NCI-H748 (cell line): Measurements from ENCODE around the gene ZNF618.

ENCODE experiments used
- DNase-seq: peaks from one replicate; lab custom pipeline; 2025; ENCODE audit not compliant: unreplicated experiment; lab: John Stamatoyannopoulos, UW

ZNF618 gene

DNA sequence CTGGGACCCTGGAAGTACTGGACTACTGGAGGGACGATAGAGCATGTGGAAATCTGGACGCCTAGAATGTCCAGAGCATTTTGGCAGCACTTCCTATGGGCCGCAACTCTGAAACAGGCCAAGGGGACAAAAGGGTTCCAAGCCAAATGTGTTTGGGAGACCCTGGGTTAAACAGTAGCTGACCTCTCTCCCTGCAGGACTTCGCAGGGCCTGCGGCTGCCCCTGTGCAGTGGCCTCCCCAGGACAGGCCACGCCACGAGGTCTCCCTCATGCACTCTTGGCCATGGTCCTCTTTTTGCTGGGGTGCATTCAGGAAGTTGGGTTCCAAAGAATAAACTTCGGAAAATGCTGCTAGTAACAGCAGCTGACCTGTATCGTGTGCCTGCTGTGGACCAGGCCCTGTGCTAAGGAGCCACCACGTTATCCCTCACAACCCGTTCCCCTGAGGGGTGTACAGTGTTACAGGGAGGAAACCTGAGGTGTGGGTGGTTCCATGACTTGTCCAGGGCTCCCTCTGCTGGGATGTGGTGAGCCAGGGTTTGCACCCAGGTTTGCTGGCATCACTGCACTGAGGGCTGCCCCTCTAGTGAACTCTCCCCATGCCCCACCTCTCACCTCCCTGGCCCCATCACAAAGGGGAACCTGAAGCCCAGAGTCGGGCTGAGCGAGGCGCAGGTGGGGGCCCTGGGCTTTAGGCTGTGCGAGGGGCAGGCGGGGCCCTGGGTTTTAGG lies 122.6 kb downstream of the ZNF618 start:
- DNase-seq: no peak

DNA sequence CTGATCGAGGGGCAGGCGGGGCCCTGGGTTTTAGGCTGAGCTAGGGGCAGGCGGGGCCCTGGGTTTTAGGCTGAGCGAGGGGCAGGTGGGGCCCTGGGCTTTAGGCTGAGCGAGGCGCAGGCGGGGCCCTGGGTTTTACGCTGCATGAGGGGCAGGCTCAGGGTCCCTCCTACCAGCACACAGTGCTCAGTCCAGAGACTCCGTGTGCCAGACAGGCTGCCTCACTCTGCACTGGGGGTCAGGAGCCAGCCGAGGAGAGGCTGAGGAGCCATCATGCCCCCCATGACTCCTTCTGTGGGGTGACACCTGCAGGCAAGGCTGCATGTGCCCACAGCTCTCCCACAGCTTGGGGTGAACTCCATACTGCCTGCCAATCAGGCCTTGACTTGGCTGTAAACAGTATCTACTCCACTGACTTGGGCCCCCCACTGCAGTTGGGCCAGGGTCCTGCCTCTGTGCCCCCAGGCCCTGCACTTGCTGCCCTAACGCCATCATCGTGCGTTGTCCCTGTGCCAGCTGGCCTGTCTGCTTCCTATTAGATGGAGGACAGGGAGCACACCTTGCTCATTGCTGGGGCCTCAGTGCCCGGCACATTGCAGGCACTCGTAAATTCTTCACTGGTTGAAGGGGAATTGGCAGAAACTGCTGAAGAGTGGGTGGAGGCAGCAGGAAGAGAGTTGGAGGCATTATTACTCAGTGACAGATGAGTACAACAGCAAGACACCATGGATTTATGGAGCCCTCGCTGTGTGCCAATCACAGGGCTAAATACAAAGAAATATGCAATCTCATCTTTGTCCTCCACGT lies 123.3 kb downstream of the ZNF618 start:
- DNase-seq: no peak

DNA sequence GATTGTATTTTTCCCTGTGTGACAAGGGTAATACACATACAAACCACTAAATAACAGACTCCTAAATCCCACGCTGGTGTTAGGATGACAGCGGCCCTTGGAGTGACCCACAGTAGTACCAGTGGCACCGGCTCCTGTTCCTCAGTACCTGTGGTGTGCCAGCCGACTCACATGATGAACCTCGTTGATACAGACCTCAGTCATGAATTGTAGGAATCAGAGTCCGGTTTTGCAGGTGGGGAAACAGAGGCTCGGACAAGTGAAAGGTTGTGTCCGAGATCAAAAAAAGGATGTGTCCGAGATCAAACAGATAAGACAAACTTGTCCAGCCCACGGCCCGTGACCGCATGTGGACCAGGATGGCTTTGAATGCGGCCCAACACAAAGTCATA lies 124.0 kb downstream of the ZNF618 start:
- no peak for DNase-seq

DNA sequence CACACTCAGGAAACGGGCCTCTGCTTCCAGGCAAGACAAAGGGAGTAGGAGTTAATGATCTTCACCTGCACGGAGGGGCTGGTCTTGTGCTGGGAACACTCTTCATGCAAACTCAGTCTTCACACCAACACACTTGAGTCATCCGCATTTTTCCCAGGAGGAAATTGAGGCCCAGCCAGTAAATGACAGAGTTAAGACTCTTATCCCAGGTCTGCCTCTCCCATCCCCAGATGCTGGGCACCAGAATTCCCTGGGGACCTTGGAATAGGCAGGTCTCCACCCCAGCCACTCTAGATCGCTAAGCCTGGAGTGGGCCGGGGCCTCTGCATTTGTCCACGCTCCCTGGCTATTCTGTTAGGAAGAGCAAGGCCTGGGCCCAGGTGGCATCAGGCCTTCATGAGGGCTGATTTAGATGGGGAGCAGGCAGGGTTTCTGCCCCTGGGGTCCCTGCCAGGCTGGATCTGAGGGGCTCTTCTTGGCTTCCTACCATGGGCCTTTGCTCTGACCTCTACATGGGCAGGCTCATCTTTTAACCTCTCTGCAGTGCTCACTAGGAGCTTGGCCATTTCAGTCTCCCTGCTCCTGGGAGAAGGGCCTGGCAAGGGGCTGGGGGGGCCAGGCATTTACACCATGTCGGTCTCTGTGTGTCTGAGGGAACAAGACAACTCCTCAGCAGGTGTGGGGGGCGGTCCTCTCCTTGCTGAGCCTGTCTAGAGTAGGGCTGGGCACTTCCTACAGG lies 124.7 kb downstream of the ZNF618 start:
- no peak for DNase-seq

DNA sequence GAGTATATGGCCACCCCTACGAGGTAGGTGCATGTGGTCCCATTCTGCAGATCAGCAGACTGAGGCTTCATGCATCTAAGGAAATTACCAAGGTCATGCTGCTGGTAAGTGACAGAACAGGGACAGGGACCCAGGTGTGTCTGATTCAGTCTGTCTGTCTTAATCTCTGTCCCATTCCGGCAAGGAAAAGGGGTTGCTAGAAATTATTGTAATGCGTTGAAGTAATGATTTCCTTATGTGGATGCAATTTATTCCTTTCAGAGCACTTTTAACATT lies 125.2 kb downstream of the ZNF618 start:
- DNase-seq: no peak

DNA sequence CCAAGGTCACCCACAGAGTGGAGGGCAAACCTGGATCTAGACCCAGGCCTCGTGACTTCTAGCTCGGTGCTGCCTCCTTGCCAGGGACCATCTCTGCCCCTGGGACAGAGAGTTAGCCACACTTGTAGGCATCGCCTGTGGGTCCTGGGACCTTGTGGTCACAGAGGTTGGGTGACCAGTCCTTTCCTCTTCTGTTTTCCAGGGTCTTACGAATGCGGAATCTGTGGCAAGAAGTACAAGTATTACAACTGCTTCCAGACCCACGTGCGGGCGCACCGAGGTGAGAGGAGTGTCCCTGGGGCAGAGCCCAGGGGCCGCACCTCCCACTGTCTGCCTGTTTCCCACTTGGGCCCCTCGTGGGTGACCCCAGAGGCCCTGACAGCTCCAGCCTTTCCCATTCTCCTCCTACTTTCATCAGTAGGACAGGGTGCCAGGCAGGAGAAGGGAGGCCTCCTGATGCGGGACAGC lies 125.7 kb downstream of the ZNF618 start:
- DNase-seq: no peak

DNA sequence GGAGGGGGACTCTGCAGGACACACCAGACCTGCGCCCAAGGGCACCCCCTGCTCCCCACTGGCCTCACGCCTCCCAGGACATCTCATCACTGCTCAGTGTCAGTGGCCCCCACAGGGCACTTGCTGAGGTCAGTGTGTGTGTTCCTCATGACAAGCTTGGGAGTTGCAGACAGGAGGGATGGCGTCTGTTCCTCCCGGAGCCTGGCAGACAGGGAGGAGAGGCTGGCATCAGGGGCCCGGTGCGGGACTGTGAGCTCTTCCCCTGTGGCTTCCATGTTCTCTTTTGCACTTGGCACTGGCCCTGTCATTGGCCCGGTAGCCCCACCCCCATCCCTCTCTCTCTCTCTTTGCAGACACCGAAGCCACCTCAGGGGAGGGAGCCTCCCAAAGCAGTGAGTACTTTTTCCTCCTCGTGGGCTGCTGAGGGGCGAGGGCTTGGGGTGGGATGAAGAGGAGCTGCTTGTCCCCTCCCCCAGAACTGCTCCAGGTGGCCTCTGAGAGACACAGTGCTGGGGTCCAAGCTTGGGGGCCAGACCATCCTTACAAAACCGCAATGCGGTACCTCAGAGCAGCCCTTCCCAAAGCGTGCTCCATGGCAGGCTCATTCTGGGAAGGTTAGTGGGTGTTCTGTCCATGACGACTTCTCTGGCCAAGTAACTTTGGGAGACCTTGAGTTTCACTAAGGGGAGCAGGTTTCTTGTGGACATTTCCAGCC lies 126.3 kb downstream of the ZNF618 start:
- DNase-seq: no peak

DNA sequence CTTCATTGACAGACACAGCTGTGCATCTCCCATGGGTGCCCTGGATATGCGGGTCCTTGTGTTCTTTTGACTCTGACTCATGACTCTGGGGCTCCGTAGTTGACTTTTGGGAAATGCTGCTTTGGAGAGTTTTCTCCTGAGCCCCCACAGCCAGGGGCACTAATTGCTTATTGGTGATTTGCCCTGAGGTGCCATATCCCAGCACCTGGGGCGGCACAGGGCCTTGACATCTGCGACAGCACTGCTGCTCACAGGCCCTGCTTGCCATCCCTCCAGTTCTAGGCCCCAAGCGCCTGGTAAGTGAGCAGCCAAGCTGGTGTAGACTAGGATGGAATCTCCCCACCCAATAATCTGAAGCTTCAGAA lies 126.9 kb downstream of the ZNF618 start:
- no peak for DNase-seq

DNA sequence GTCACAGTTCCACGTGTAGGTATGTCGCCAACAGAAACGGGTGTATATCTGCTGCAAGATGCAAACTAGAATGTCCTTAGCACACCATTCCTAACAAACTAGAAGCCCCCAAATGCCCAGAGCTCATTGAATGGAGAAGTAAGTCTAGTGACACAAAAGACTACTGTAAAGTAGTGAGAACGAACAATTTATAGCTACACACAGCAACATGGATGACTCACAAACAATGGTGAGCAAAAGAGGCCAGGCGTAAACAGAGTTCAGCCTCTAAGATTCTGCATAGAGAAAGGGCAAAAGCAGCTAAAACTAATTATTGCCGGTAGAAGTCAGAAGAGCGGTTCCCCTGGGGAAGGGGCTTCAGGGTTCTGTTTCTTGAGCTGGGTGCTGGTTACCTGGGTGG lies 127.2 kb downstream of the ZNF618 start:
- no peak for DNase-seq

DNA sequence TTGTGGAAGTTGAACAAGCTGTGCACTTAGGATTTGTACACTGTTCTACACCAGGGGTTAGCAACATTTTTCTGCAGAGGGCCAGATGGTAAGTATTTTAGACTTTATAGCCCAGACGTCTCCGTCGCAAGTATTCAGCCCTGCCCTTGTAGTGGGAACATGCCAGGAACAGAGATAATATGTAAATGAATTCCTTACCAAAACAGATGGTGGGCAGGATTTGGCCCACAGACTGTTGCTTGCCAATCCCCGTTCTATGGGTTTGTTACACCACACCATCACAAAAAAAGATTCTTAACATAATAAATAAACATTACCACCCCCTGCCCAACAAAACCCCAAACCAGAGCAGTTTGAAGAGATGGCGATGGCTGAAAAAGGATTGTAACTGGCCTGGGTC lies 127.6 kb downstream of the ZNF618 start:
- no peak for DNase-seq

DNA sequence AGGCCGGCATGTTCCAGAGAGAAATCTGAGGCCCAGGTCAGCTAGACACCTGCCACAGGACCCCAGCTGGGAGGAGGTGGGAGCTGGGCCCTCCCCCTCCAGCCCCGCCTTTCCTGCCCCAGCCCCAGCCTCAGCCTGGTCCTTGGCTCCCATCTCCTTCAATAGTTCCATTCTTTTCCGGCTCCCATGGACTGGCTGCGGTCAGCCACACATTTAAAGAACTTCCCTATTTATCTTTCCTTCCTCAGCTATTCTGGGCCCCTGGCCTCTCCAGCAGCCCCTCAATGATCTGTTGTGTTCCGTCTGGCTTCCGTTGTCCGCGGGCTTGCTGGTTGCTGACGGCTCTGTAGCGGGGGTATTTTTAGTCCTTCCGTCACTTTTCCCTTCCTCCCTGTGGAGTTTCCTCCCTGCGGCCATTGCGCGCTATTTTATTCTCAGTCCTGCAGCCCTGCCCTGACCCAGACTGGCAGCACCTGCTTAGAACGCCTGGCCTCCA lies 128.2 kb downstream of the ZNF618 start:
- no peak for DNase-seq

DNA sequence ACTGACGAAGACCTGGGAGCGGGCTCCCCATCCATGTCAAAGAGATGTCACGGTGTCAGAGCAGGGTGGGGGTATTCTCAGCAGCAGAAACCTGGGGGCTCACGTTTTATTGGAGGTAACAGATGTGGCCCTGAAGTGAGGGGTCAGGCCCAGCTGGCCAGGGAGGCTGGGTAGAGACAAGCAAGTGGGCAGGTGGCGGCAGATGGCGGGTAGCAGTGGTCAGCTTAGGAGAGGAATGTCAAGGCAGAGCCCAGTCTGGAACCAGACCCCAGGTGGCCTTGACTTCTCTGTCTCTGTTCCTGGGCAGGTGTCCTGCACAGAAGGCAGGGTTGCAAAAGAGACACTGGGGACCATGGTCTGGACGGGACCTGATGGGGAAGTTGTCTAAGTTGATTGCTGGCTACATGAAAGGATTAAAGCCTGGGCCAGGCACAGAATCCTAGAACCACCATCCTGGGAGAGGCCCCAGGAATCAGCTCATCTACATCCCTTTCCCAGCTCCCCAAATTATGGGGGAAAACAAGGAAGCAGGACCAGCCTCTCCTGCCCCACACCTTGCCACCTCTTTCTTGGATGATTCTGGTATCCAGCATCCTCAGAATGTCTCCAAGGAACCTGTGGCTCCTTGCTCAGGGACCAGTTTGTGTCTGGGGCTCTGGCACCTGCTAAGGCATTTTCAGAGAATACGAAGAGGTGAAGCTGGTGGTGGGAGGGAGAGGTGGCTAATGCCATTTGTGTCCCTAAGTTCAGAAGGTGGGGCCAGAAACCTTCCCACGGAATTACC lies 129.5 kb downstream of the ZNF618 start:
- DNase-seq: no peak

DNA sequence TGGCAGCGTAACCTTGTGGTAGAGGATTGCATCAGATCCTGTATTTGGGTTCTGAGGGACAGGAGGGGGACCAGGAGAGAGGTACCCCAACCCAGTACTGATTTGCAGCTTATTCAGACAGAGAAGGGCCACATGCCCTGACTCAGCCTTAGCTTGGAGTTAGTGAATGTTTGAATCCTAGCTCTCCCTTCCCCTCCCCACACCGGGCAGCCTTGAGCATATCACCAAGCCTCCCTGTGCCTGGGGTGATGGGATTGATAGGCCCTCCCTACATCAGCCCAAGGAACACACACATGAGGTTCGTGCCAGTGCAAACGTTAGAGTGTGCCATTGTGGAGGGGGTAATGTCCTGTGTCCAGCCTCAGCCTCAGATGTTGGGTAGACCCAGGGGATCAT lies 130.0 kb downstream of the ZNF618 start:
- no peak for DNase-seq

DNA sequence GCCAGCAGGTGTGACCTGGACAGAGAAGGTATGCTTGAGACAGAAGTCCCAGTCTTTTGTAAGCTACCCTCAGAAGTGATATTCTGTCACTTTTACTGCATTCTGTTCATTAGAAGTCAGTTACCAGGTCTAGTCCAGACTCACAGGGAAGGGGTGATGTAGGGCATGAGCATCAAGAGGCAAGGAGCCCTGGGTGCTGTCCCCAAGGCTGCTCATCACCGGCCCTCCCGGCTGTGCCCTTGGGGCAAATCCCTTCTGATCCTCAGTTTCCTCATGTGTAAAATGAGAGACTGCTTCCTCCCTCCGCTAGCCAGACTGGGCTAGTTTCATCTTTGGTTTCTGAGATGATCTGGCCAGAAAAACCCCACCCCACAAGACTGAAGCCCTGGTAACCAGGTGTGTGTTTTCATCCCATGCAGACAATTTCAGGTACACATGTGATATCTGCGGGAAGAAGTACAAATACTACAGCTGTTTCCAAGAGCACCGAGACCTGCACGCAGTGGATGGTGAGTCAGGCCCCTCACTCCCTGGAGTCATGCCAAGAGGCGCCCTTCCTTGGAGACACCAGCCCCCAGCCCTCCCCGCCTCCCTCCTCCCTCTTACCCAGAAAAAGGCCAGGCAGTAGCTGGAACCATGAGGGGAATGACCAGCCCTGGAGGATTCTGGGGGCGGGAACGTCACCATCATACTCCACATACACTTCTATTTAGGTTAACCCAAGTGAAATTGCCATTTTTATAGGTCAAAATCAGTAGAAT lies 131.0 kb downstream of the ZNF618 start:
- no peak for DNase-seq

DNA sequence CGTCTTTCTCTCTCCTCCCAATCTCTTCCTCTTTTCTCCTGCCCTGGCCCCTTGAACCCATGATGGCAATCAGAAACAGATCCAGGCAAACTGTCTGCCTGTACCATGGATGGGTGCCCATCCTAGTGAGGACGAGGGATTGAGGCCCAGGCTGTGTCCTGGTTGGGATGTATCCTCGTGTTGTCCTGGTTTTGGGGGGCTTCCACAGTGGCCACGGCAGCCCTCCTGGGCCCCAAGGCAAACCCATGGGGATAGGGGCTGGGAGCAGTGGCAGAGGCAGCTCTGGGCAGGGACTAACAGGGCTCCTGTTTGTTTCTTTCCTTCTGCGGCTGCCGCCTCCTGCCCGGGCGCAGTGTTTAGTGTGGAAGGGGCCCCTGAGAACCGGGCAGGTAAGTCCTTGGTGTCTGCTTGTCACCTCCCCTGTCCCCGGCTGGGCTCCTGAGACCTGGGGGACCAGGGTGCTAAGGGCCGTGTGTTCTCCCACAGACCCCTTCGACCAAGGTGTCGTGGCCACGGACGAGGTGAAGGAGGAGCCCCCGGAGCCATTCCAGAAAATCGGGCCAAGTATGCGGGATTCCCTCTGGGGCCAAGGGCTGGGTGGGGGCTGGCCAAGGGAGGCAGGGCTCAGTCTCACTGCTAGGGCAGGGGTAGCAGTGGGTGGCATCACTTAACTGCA lies 132.0 kb downstream of the ZNF618 start:
- no peak for DNase-seq

DNA sequence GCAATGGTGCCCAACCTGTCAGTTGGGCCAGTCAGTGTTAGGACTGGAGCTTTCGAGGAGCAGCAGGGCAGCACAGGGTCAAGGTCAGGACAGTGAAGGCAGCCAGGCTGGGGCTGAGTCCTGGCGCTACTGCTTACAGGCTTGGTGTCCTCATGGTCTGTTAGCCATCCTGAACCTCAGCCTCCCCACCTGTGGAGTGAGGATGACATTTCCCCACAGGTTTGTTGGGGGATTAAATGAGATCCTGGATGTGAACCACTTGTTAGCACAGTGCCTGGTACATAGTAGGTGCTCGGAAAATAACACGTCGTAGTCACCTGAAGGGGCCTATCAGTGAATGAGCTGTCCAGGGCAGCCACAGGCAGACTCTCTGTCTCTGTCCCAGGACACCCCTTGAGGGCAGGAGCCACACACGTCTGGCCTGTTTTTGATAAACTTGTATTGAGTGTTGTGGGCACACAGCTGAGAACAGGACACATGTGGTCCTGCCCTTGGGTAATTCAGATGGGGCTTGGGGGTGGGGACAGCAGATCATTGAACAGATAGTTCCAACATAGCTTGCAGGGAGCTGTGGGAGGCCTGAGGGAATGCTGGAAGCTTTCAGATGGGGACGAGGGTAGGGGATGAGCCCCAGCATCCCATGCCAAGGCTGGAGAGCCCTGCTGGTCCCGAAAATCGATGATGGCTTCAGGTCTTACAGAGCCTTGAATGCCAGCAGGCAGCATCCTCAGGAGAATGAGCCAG lies 132.7 kb downstream of the ZNF618 start:
- DNase-seq: no peak

DNA sequence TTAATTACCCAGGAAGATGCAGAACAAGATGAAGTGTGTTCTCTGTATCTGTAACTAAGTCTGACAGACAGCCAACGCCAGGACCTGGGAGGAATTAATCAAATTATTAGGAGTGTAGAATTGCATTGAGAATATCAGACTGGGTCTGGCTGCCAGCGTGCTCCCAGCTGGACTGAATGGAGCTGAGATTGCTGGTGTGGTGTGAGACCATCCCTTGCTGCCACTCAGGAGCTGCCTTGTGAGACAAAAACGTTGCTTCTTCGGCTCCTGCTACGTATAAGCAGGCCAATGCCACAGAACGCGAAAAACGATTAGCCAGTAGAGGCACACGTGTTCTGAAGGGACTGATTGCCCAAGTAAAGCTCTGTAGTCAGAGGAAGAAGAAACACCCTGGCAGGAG lies 135.2 kb downstream of the ZNF618 start:
- DNase-seq: no peak

DNA sequence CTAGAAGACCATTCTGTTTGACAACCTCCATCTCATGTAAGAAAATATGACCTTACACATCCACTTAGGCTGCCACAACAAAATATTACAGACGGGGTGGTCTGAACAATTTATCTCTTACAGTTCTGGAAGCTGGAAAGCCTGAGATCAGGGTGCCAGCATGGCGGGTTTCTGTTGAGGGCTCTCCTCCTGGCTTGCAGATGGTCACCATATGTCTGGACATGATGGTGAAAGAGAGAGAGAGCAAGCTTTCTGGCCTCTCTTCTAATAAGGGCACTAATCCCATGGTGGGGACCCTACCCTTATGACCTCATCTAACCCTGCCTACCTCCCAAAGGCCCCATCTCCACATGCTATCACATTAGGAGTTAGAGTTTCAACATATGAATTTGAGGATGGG lies 136.0 kb downstream of the ZNF618 start:
- DNase-seq: no peak

DNA sequence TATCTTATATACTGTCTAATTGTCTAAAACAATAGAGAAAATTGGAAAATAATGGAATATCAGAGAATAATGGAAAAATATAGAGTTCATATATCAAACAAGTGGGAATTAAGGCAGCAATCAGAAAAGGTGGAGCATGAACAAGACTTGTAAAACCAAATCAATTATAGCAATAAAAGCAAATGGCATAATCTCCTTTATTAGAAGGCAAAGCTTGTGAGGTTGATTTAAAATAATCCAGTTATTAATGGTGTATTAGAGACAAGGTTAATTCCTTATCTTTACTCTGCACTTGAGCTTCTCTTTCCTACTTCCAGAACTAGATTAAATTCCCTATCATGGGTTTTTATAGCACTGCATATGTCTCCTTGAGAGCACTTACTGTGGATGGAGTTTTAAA lies 137.9 kb downstream of the ZNF618 start:
- DNase-seq: no peak
